Adrenal gland (tissue), 12 donors: ENCODE measurements around the gene CCDC169. TPM values are rescaled to one million over a fixed set of nuclear protein-coding genes. Genes with fewer than 3 reads are reported as not detected.
"Not testable (repeated sequence)": the region's sequence is repeated elsewhere in the genome, so short reads cannot be mapped to it uniquely, and the experiment has no call there.

Experiments used
- DNase-seq, 7 donors: peaks; one replicate each; pipeline ENCODE4 v3.0.0-alpha.2; 2019 to 2020
- H3K27ac ChIP-seq, 5 donors: fragments of 200-600 bp; sonication (generic) in 4 of 5; 1 replicate in 3 of 5; 2 replicates in 2 of 5; pipeline versions ENCODE4 v1.5.1 to v1.8.0; 2016 to 2020; ENCODE audit warnings: mild to moderate bottlenecking in 1 of 5
- H3K27me3 ChIP-seq: fragments of 200-600 bp; 2 replicates; pipeline ENCODE4 v1.8.0; 2021
- H3K36me3 ChIP-seq, 2 donors: fragments of 200-600 bp; replicated peaks in 1 of 2; 1 replicate in 1 of 2; 2 replicates in 1 of 2; pipeline versions ENCODE4 v1.5.1 to v1.8.0; 2018 to 2022
- H3K4me1 ChIP-seq, 2 donors: fragments of 200-600 bp; replicated peaks in 1 of 2; 1 replicate in 1 of 2; 2 replicates in 1 of 2; pipeline versions ENCODE4 v1.5.1 to v1.8.0; 2018 to 2021
- H3K4me3 ChIP-seq, 4 donors: fragments of 200-600 bp; sonication (generic) in 3 of 4; one replicate each; pipeline ENCODE4 v1.5.1; 2016 to 2018
- H3K9me3 ChIP-seq, 3 donors: fragments of 200-600 bp; sonication (generic) in 1 of 3; replicated peaks in 1 of 3; 1 replicate in 2 of 3; 2 replicates in 1 of 3; pipeline versions ENCODE4 v1.5.1 to v1.8.0; 2016 to 2021
- CTCF ChIP-seq, 6 experiments: fragments of 450-650 bp in 4 of 6; fragments of 200-600 bp in 2 of 6; sonication (generic) in 1 of 6; IDR thresholded peaks; 1 replicate in 5 of 6; 2 replicates in 1 of 6; pipeline versions ENCODE4 v1.5.1 to v1.8.0; 2016 to 2021; ENCODE audit warnings: antibody characterized with exemption in 6 of 6, mild to moderate bottlenecking in 2 of 6, moderate library complexity in 1 of 6
- POLR2A ChIP-seq, 2 donors: fragments of 450-650 bp; IDR thresholded peaks; one replicate each; pipeline ENCODE4 v1.6.1; 2017; ENCODE audit warnings: antibody characterized with exemption in 2 of 2, mild to moderate bottlenecking in 2 of 2, moderate library complexity in 1 of 2
- WGBS, 4 donors: extraction: QIAGEN DNeasy Blood & Tissue Kit in 2 of 4; methylation state at CpG; one replicate each; pipeline versions ENCODE4 v1.1.5 to v1.1.7; 2013 to 2017; 5-methylcytosine and 5-hydroxymethylcytosine counted together
- intact Hi-C, 2 donors: fragments of 100-400 bp; cut with DNase I; formaldehyde crosslinking; loops; one replicate each; pipeline versions ENCODE4 v1.14.1 to v1.15.0; 2022 to 2023
- polyA plus RNA-seq, 3 donors: library from polyadenylated mRNA; stranded (reverse); fragments of 200-250 nt in 2 of 3; fragments of 350-450 nt in 1 of 3; fragmentation: Illumina TruSeq in 1 of 3; extraction: RNeasy Lipid Tissue Mini Kit (QIAGEN cat#74804) in 1 of 3; gene quantifications; one replicate each; pipeline ENCODE4 v1.2.3, GENCODE V29; 2013 to 2014
- total RNA-seq, 9 donors: library from RNA; depleted of rRNA in 4 of 9; stranded (reverse); fragments of >200 nt in 4 of 9; fragments of 120-200 nt in 1 of 9; fragmentation: NEBNext Ultra II Directional in 1 of 9; extraction: Animal tissue kit (Norgen Biotek cat#: 25700) in 1 of 9; gene quantifications; one replicate each; pipeline versions ENCODE4 v1.1.0 to v1.2.4, GENCODE V29; 2013 to 2023
- donor health status: healthy with polysubstance abuse.
- donor health status: Bipolar disorder and iron deficiency.
- donor health status: DM: yes; HTN: yes; CAD: no.
- donor health status: DM: no; HTN: no; CAD: no.
- donor health status: DM: no; HTN: no; CAD: no.
- donor health status: DM: yes; HTN: yes; CAD: no.

Gene CCDC169
- total and polyA plus RNA-seq, 12 donors = 0.18 to 3.7 (median 1.7) TPM

- peaks cover 0 to 26% of the 10 kb centered on the region in 2 donors for H3K36me3 ChIP-seq
- DNase-seq = no peak
- no peaks in the 10 kb centered on the region for H3K27me3 ChIP-seq
- H3K27ac ChIP-seq = no peak overlapping the region
- intact Hi-C loops = no loop called here
- H3K4me3 ChIP-seq = no peak overlapping the region
- H3K9me3 ChIP-seq = no peaks in the 10 kb centered on the region
- H3K4me1 ChIP-seq = peaks cover 15 to 63% of the 10 kb centered on the region in 2 donors
- no peak for TF ChIP-seq CTCF (IDR thresholded peaks at IDR 0.05)
Observed at GRCh38 chr13:36332986-36333385, 35.4 kb upstream of the CCDC169 start.

GRCh38 chr13:36332255-36332654 is 34.6 kb upstream of the CCDC169 start:
- DNase-seq, H3K9me3 ChIP-seq, H3K27ac ChIP-seq, intact Hi-C loops, H3K27me3 ChIP-seq, H3K4me3 ChIP-seq: not testable (repeated sequence)
- Histone ChIP-seq H3K4me1 (peaks cover 15 to 62% of the 10 kb centered on the region in 2 donors), H3K36me3 (peaks cover 0 to 31% of the 10 kb centered on the region in 2 donors)

GRCh38 chr13:36331280-36331679 is 33.7 kb upstream of the CCDC169 start:
- TF ChIP-seq POLR2A (IDR thresholded peaks at IDR 0.05) (no peak), CTCF (IDR thresholded peaks at IDR 0.05) (no peak)
- no peak overlapping the region for H3K27ac ChIP-seq
- H3K36me3 ChIP-seq = peaks cover 0 to 39% of the 10 kb centered on the region in 2 donors
- no peaks in the 10 kb centered on the region for H3K27me3 ChIP-seq
- peaks cover 15 to 52% of the 10 kb centered on the region in 2 donors for H3K4me1 ChIP-seq
- DNase-seq = no peak
- H3K9me3 ChIP-seq = no peaks in the 10 kb centered on the region
- 80 to 86% (median 82%) methylated on average over 4 of the region's 4 CpGs for WGBS, 4 donors
- intact Hi-C loops = no loop called here
- no peak overlapping the region for H3K4me3 ChIP-seq

GRCh38 chr13:36329361-36329760 is 31.7 kb upstream of the CCDC169 start:
- Histone ChIP-seq H3K9me3 (no peaks in the 10 kb centered on the region), H3K36me3 (peaks cover 0 to 58% of the 10 kb centered on the region in 2 donors), H3K4me3 (no peak overlapping the region), H3K4me1 (peaks cover 15 to 47% of the 10 kb centered on the region in 2 donors), H3K27ac (peak overlapping the region in 2 of 5 donors; percentile 22 to 31), H3K27me3 (no peaks in the 10 kb centered on the region)
- no peak for DNase-seq
- 63 to 71% (median 68%) methylated on average over 4 of the region's 4 CpGs for WGBS, 4 donors
- TF ChIP-seq CTCF (IDR thresholded peaks at IDR 0.05) (no peak), POLR2A (IDR thresholded peaks at IDR 0.05) (no peak)
- intact Hi-C loops = no loop called here

- WGBS, 4 donors = 36 to 63% (median 48%) methylated on average over 2 of the region's 2 CpGs
- DNase-seq = peak in 4 of 7 donors; percentile 25 to 63 (median 44)
- H3K27me3 ChIP-seq = no peaks in the 10 kb centered on the region
- no peak for TF ChIP-seq POLR2A (IDR thresholded peaks at IDR 0.05)
- no peak for TF ChIP-seq CTCF (IDR thresholded peaks at IDR 0.05)
- peaks cover 15 to 42% of the 10 kb centered on the region in 2 donors for H3K4me1 ChIP-seq
- intact Hi-C loops = no loop called here
- H3K36me3 ChIP-seq = peaks cover 0 to 63% of the 10 kb centered on the region in 2 donors
- H3K27ac ChIP-seq = peak overlapping the region in 2 of 5 donors; percentile 22 to 31
- no peak overlapping the region for H3K4me3 ChIP-seq
- H3K9me3 ChIP-seq = no peaks in the 10 kb centered on the region
Observed at GRCh38 chr13:36328821-36329220, 31.2 kb upstream of the CCDC169 start.
